H9 (cell line): Measurements from ENCODE around the gene SLC1A7. TPM values are rescaled to one million over a fixed set of nuclear protein-coding genes. Genes with fewer than 3 reads are reported as not detected.

Experiments used
- DNase-seq: peaks from one replicate; pipeline ENCODE4 v3.0.0-alpha.2; 2017
- H2AFZ ChIP-seq: one replicate; pipeline ENCODE4 v1.6.1; 2013; ENCODE audit warnings: mild to moderate bottlenecking, low read length, control low read depth, moderate library complexity
- H2AK5ac ChIP-seq: 2 replicates; pipeline ENCODE4 v1.6.1; 2013; ENCODE audit warnings: low read length, control low read depth, mixed read lengths; ENCODE audit not compliant: insufficient read length
- H2BK120ac ChIP-seq: one replicate; pipeline ENCODE4 v1.6.1; 2013; ENCODE audit warnings: low read depth, mild to moderate bottlenecking, low read length, control low read depth, inconsistent platforms; ENCODE audit not compliant: poor library complexity, severe bottlenecking
- H2BK12ac ChIP-seq: 2 replicates; pipeline ENCODE4 v1.6.1; 2013; ENCODE audit warnings: low read length, control low read depth, mixed read lengths, low read depth; ENCODE audit not compliant: insufficient read length
- H2BK15ac ChIP-seq: 2 replicates; pipeline ENCODE4 v1.6.1; 2013; ENCODE audit warnings: low read depth, low read length, control low read depth
- H2BK20ac ChIP-seq: one replicate; pipeline ENCODE4 v1.6.1; 2013; ENCODE audit warnings: low read depth, mild to moderate bottlenecking, low read length, control low read depth, inconsistent platforms; ENCODE audit not compliant: poor library complexity, severe bottlenecking
- H2BK5ac ChIP-seq: 2 replicates; pipeline ENCODE4 v1.6.1; 2013; ENCODE audit warnings: low read length, control low read depth, mixed read lengths; ENCODE audit not compliant: insufficient read length
- H3K14ac ChIP-seq: 2 replicates; pipeline ENCODE4 v1.6.1; 2013; ENCODE audit warnings: low read length, control low read depth; ENCODE audit not compliant: insufficient read depth
- H3K18ac ChIP-seq: 2 replicates; pipeline ENCODE4 v1.6.1; 2013; ENCODE audit warnings: low read depth, mild to moderate bottlenecking, mixed read lengths, low read length, control low read depth; ENCODE audit not compliant: insufficient read length
- H3K23ac ChIP-seq: 2 replicates; pipeline ENCODE4 v1.6.1; 2013; ENCODE audit warnings: low read length, control low read depth, mixed read lengths, low read depth; ENCODE audit not compliant: insufficient read length
- H3K23me2 ChIP-seq: 2 replicates; pipeline ENCODE4 v1.6.1; 2013; ENCODE audit warnings: low read depth, mild to moderate bottlenecking, mixed read lengths, low read length, control low read depth; ENCODE audit not compliant: insufficient read length, poor library complexity, severe bottlenecking
- H3K27ac ChIP-seq: 2 replicates; pipeline ENCODE4 v1.5.1; 2013; ENCODE audit warnings: low read length, control low read depth, mixed read lengths, low read depth; ENCODE audit not compliant: insufficient read length
- H3K27me3 ChIP-seq: 2 replicates; pipeline ENCODE4 v1.6.1; 2013; ENCODE audit warnings: low read length, control low read depth, inconsistent platforms; ENCODE audit not compliant: insufficient read depth
- H3K4ac ChIP-seq: 2 replicates; pipeline ENCODE4 v1.6.1; 2013; ENCODE audit warnings: low read depth, mild to moderate bottlenecking, control low read depth, inconsistent platforms, low read length, moderate library complexity
- H3K4me1 ChIP-seq: 2 replicates; pipeline ENCODE4 v1.6.1; 2013; ENCODE audit warnings: low read length, control low read depth, inconsistent platforms; ENCODE audit not compliant: insufficient read depth
- H3K4me2 ChIP-seq: 2 replicates; pipeline ENCODE4 v1.6.1; 2013; ENCODE audit warnings: low read length, control low read depth, mixed read lengths; ENCODE audit not compliant: insufficient read length, insufficient read depth
- H3K56ac ChIP-seq: 2 replicates; pipeline ENCODE4 v1.6.1; 2013; ENCODE audit warnings: low read depth, mild to moderate bottlenecking, mixed read lengths, low read length, control low read depth; ENCODE audit not compliant: insufficient read length
- H3K79me1 ChIP-seq: 2 replicates; pipeline ENCODE4 v1.6.1; 2013; ENCODE audit warnings: low read depth, mild to moderate bottlenecking, moderate library complexity, low read length, control low read depth, inconsistent platforms; ENCODE audit not compliant: insufficient read depth, poor library complexity, severe bottlenecking
- H3K79me2 ChIP-seq: 2 replicates; pipeline ENCODE4 v1.6.1; 2013; ENCODE audit warnings: low read length, control low read depth, inconsistent platforms; ENCODE audit not compliant: insufficient read depth
- H3K9ac ChIP-seq: 2 replicates; pipeline ENCODE4 v1.6.1; 2013; ENCODE audit warnings: low read length, control low read depth, mixed read lengths; ENCODE audit not compliant: insufficient read length; ENCODE audit errors: extremely low read depth
- H3K9me3 ChIP-seq: one replicate; pipeline ENCODE4 v1.6.1; 2013; ENCODE audit warnings: low read depth, low read length, inconsistent platforms; ENCODE audit not compliant: control insufficient read depth
- H3T11ph ChIP-seq: one replicate; pipeline ENCODE4 v1.6.1; 2013; ENCODE audit warnings: mild to moderate bottlenecking, low read length, control low read depth, inconsistent platforms
- H4K20me1 ChIP-seq: one replicate; pipeline ENCODE4 v1.6.1; 2013; ENCODE audit not compliant: control insufficient read depth, insufficient read length, insufficient read depth
- H4K5ac ChIP-seq: 2 replicates; pipeline ENCODE4 v1.6.1; 2013; ENCODE audit warnings: low read depth, mild to moderate bottlenecking, mixed read lengths, low read length, control low read depth; ENCODE audit not compliant: insufficient read length
- H4K8ac ChIP-seq: replicated peaks from 2 replicates; pipeline ENCODE4 v1.6.1; 2013; ENCODE audit warnings: low read length, control low read depth, mixed read lengths, low read depth; ENCODE audit not compliant: insufficient read length
- H4K91ac ChIP-seq: 2 replicates; pipeline ENCODE4 v1.6.1; 2013; ENCODE audit warnings: low read depth, mild to moderate bottlenecking, moderate library complexity, mixed read lengths, low read length, control low read depth; ENCODE audit not compliant: insufficient read length
- H3K27ac Mint-ChIP-seq, 3 experiments: 2 replicates in 2 of 3; 3 replicates in 1 of 3; pipeline ENCODE4 v1.8.0; 2020 to 2021; ENCODE audit warnings: mixed read lengths in 3 of 3, mild to moderate bottlenecking in 1 of 3, moderate library complexity in 1 of 3
- H3K27me3 Mint-ChIP-seq: 2 replicates; pipeline ENCODE4 v1.8.0; 2021; ENCODE audit warnings: low read depth, mild to moderate bottlenecking, moderate library complexity, mixed read lengths
- H3K36me3 Mint-ChIP-seq, 3 experiments: 2 replicates in 2 of 3; 3 replicates in 1 of 3; pipeline ENCODE4 v1.8.0; 2020 to 2021; ENCODE audit warnings: low read depth in 3 of 3, mixed read lengths in 3 of 3; ENCODE audit not compliant: insufficient read depth in 1 of 3
- H3K4me1 Mint-ChIP-seq, 2 experiments: 2 replicates each; pipeline ENCODE4 v1.8.0; 2020; ENCODE audit warnings: mixed read lengths in 2 of 2
- H3K4me3 Mint-ChIP-seq, 2 experiments: 2 replicates in 1 of 2; 3 replicates in 1 of 2; pipeline ENCODE4 v1.8.0; 2020 to 2021; ENCODE audit warnings: mild to moderate bottlenecking in 2 of 2, mixed read lengths in 2 of 2, moderate library complexity in 1 of 2
- H3K9me3 Mint-ChIP-seq, 2 experiments: 2 replicates in 1 of 2; 3 replicates in 1 of 2; pipeline ENCODE4 v1.8.0; 2020; ENCODE audit warnings: mild to moderate bottlenecking in 2 of 2, mixed read lengths in 2 of 2, moderate library complexity in 1 of 2
- WGBS: extraction: QIAGEN DNeasy Blood & Tissue Kit; methylation state at CpG from one replicate; pipeline ENCODE4 v1.1.7; 2013; ENCODE audit warnings: missing lambda C conversion rate, low lambda C conversion rate, mixed read lengths; ENCODE audit not compliant: insufficient read length; ENCODE audit errors: extremely low coverage; 5-methylcytosine and 5-hydroxymethylcytosine counted together
- total RNA-seq: library from RNA; stranded (reverse); gene quantifications from 2 replicates; pipeline ENCODE4 v1.2.1, GENCODE V29; 2021
- TF ChIP-seq, protein P1 (sequence below): fragments of 200-600 bp; sonication (generic); conservative IDR thresholded peaks from 3 replicates; pipeline ENCODE4 v1.8.0; 2021; ENCODE audit warnings: antibody characterized with exemption, mild to moderate bottlenecking

The SLC1A7 gene
- total RNA-seq, 1 experiment from 2014 or later = not detected

DNA sequence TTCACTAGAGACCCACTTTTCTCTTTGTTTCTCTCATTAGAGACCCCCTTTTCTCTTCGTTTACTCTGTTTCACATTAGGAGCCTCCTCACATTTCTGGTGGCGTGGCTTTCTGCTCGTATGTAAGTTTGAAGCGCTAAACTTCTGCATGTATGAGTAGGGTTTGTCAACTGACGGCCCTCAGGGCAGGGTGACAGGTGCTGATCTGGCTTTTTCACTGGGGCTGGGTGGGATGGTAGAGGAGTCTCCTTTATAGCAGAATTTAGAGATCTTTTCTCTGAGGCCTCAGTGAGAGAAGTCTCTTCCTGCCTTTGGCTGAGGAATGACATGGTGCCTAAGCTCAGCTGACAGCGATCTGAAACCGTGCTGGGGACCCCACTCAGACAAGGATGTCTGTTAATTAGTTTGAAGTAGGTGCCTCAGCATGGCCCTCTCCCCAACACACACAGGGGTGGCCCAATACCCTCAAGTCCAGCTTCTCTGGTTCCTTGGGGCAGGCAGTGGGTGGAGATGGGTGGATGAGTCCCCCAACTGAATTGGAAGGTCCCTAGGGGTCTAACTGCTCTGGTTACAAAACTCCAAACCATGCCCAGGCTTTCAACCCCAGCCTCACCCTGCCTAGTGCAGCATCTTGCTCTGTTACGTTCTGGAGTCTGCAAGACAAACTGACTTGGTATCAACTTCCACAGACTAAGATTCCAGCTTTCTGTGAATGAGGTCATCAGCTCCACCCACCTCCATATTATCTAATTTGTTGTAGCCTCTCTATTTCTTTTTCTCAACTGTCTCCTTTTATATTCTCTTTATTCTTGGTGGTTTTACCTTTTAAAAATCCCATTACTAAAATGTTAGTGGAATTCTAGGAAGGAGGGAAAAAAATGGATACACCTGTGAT is 3.2 kb downstream of the SLC1A7 start:
- no peak overlapping the region for H3K56ac ChIP-seq
- no peaks in the 10 kb centered on the region for H3K4me1 ChIP-seq
- H3K27ac ChIP-seq = no peak overlapping the region
- no peak overlapping the region for H3K14ac ChIP-seq
- no peak overlapping the region for H4K5ac ChIP-seq
- H3K9me3 ChIP-seq = peaks cover 5% of the 10 kb centered on the region
- no peak for DNase-seq
- no CpG with 5 or more reads among the region's 8 CpGs for WGBS
- H3T11ph ChIP-seq = no peak overlapping the region
- no peak overlapping the region for H3K23ac ChIP-seq
- no peak overlapping the region for H2BK15ac ChIP-seq
- no peak overlapping the region for H4K91ac ChIP-seq
- H3K9me3 Mint-ChIP-seq = peaks cover 18 to 21% of the 10 kb centered on the region in 2 experiments
- no peak overlapping the region for H2BK12ac ChIP-seq
- H3K9ac ChIP-seq = no peak overlapping the region
- peaks cover 10 to 27% of the 10 kb centered on the region in 2 experiments for H3K4me1 Mint-ChIP-seq
- H2AFZ ChIP-seq = no peak overlapping the region
- TF ChIP-seq, protein P1, sequence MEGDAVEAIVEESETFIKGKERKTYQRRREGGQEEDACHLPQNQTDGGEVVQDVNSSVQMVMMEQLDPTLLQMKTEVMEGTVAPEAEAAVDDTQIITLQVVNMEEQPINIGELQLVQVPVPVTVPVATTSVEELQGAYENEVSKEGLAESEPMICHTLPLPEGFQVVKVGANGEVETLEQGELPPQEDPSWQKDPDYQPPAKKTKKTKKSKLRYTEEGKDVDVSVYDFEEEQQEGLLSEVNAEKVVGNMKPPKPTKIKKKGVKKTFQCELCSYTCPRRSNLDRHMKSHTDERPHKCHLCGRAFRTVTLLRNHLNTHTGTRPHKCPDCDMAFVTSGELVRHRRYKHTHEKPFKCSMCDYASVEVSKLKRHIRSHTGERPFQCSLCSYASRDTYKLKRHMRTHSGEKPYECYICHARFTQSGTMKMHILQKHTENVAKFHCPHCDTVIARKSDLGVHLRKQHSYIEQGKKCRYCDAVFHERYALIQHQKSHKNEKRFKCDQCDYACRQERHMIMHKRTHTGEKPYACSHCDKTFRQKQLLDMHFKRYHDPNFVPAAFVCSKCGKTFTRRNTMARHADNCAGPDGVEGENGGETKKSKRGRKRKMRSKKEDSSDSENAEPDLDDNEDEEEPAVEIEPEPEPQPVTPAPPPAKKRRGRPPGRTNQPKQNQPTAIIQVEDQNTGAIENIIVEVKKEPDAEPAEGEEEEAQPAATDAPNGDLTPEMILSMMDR = no peak
- H3K23me2 ChIP-seq = no peaks in the 10 kb centered on the region
- no peak overlapping the region for H2BK20ac ChIP-seq
- no peak overlapping the region for H3K4me2 ChIP-seq
- no peaks in the 10 kb centered on the region for H3K27me3 ChIP-seq
- H3K4ac ChIP-seq = no peak overlapping the region
- no peak overlapping the region for H3K18ac ChIP-seq
- H2BK5ac ChIP-seq = no peak overlapping the region
- no peaks in the 10 kb centered on the region for H4K20me1 ChIP-seq
- H3K79me1 ChIP-seq = no peaks in the 10 kb centered on the region
- no peaks in the 10 kb centered on the region for H3K79me2 ChIP-seq
- H2BK120ac ChIP-seq = no peak overlapping the region
- H3K36me3 Mint-ChIP-seq = peaks cover 5 to 18% (median 7%) of the 10 kb centered on the region in 3 experiments
- H3K27ac Mint-ChIP-seq = 0 out of 7 replicates have a peak overlapping the region, but pooled peaks of 1 of the 3 experiments have one; percentile 46
- no peak overlapping the region for H3K4me3 Mint-ChIP-seq
- no peak overlapping the region for H4K8ac ChIP-seq
- no peak overlapping the region for H2AK5ac ChIP-seq
- peaks cover 9% of the 10 kb centered on the region for H3K27me3 Mint-ChIP-seq
